Stimulated activated CD8-positive, alpha-beta memory T cell treated with anti-CD3 and anti-CD28 coated beads, Interleukin-12 subunit alpha, Interleukin-12 subunit beta, amount 100 ng/mL, for 1 hour (primary cell): Measurements from ENCODE around the gene ATG9A.

ENCODE experiments used
- DNase-seq: peaks from one replicate; pipeline ENCODE4 v3.0.0-alpha.2; 2020; ENCODE audit warnings: low read depth

Gene ATG9A

DNA sequence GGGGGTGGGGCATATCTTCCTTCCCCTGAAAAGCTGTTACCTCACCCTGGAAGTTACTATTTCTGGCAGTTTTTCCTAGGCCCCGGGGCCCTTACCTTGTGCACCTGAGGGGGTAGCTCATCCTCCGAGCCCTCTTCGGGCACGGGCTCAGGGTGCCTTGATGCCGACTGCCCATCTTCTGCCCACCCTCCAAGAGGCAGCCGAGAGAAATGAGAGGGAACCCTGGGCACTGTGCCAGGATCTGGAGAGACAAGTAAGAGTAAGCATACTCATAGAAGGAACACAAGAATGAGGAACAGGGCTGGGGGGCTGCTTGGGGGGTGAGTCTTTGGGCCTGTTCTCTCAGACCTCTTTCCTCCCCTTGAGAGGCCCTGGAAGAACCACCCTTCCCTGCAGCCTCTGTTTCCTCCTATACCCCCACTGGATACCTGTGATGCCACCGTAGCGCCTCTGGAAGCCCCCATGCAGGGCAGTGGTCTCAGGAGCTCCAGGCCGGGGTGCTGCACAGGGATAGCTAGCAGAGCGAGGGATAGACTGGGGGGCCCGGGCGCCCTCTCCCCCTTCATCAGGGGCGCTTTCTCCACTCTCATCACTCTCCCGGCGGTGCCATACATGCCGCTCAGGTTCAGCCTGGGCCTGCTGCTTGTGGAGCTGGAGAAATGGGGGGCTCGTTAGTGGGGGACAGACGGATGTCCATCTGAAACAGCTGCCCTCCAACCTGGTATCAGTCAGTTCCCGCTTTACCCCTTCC is 8.6 kb downstream of the ATG9A start:
- DNase-seq, result no peak

DNA sequence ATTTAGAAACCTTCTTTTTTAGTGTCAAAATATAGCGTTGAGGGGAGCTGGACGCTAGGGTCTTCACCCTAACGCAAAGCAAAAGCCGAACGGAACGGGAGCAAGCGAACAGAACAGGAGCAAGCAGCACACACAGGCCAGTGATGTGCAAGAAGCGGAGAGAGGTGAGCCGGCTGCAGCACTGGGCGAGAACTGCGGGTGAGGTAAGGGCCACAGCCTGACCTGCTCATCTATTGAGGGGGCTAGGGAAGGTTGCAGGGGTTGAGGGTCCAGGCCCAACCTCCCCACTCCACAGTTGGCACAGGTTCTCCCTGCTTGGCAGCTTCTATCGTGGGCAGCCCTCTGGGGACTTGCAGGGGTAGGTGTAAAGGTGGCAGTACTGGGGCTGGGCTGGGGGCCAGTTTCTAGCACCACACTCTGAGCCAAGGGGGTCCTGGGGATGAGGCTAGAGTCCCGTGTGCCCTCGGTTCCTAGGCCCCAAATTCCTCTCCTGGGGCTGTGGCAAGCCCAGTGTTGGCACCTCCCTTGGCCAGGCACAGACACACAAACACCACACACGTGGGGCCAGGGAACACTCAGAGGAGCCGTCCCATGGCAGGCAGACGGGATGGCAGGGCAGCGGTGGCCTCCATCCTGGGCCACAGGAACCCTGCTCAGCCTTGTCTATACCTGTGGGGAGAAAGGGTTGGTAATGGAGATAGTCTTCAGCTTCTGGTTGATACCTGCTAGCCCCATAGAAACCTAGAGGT is 9.5 kb downstream of the ATG9A start:
- no peak for DNase-seq

DNA sequence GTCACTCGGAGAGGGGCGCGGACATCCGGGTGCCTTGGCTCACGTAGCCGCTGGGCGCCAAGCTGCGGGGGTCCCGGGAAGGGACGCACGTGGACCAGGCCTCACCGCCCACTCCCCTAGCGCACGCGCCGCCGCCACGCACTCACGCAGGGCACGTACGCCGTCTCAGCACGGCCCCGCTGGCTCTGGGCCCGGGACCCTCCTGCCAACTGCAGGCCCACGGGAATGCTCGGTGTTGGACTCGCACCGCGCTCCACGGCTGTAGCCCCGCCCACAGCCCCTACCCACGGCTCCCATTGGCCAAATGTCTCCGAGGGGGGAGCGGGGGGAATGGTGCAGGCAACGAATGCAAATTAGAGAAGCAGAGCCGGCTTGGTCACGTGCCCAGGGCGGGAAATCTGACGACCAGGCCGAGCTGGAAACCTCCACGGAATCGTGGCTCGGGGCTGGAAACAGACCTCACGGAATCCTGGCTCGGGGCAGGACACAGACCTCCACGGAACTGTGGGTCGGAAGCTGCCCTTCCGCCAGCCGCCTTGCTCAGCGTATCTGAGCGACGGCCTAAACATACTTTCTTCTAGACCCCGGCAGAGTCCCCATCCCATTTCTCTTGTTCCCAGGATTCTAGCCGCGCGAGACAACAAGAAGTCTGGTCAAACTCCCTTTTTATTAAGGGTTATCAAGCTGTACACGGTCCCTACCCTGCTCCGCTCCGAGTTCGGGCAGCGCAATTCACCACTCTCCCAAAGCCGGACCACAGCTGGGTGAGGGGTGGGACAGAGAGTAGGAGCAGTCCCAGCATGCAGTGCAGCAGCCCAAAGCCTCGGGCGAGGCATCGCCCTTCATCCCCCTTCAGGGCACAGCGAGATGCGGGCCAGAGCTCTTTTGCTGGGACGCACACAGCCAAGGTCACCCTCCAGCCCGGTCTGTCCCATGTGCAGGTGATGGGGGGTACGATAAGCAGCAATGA is 10.4 kb downstream of the ATG9A start, which contains the start of gene ABCB6:
TSS of gene ABCB6 (minus strand) at position 227 of the 970 bp plus-strand sequence. CDS start 285 bp downstream, outside the sequence.
- DNase-seq, result peak; percentile 73

DNA sequence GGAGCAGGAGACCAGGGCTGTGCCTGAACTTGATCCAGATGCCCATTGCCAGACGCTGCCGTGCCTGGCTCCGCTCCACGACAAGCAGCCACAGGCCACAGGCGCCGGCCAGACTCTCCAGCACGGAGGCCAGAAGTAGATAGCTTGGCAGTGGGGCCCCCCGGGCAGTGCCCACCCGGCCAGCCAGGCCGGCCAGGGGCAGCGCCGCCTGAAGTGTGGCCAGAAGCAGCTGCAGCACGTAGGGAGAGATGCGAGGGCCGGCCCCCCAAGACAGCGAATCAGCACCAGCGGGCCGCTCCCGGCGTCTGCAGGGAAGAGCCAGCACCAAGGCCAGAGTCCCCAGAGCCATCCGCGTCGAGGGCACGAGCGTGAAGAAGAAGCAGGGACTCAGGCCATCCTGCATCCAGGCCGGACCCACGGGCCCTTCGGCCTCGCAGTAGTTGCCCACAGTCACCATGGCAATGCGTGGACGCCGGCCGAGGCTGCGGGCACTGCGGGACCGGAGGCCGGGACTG is 11.2 kb downstream of the ATG9A start:
- no peak for DNase-seq

DNA sequence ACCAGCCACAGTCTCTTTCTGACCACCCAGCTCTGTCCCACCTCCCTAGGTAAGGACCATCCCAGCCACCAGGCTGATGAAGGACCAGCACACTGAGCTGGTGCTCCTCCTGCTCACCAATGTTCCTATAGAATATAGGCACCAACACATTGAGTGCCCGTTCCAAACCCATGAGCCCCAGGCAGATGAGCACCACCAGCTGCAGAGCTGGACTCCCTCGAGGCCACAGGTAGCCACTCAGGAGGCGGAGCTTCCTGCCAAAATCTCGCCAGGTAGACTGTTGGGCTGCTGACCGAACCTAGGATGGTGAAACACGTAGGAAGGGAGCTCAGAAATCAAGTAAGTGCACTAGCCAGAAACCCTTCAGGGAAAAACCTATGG is 12.9 kb downstream of the ATG9A start:
- DNase-seq, result no peak

DNA sequence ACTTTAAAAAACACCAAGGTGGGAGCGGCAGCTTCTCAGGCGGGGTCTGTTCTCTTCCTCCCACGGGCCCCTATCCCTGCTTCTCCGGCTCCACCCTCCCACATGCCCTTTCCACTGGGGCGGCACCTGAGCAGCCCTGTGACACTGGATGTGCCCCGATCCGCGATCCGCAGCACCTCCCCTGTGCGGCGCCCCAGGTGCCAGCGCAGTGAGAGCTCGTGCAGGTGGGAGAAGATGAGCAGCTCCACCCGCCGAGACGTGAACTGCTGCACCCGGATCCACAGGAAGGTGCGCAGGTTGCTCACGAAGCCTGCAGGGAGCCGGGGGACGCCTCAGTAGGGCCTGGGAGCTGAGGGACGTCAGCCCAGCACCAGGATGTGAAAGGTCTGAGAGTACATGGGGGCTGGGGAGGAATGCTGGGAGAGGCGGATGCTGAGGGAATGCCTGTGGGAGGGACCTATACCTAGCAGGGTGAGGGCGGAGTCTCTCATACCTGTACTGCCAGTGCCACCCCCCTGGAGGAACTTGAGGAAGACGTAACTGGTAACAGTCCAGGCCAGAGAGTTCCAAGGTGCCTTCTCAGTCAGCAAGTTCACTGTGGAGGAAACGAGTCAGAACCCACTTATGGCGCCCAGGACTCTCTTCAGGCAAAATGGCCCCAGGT is 13.4 kb downstream of the ATG9A start:
- no peak for DNase-seq

DNA sequence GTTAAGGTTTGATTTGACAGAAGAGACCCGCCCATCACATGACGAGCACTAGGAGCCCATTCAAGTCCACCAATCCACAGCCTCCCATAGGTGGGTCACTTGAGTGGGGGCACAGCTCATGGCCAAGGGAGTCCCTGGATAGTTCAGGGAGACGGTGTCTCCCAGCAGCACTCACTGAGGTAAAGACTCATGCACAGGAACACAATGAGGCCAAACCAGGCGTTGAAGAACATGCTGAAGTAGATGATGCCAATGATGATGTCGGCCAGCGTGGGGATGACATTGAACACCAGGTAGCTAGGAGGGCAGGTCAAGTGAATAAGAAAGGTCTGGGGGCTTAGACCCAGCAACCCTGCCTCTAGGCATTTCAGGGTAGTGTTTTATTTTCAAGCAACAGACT is 14.7 kb downstream of the ATG9A start:
- no peak for DNase-seq

DNA sequence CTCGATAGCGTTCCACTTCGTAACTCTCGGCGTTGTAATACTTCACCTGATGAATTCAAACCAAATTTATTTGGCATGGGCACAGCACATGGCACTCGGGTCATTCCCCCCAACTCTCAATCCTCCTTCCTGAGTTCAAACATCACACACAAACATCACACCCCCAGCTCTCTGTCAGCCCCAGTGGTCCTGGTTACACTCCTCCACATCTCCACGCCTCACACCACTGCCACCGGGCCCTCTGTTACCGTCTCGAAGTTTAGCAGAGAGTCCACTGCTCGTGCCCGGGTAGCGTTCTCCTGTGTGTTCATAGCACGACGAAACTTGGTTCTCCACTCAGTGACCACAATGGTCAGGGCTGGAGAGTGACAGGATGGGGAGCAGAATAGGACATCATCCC is 15.3 kb downstream of the ATG9A start:
- no peak for DNase-seq

DNA sequence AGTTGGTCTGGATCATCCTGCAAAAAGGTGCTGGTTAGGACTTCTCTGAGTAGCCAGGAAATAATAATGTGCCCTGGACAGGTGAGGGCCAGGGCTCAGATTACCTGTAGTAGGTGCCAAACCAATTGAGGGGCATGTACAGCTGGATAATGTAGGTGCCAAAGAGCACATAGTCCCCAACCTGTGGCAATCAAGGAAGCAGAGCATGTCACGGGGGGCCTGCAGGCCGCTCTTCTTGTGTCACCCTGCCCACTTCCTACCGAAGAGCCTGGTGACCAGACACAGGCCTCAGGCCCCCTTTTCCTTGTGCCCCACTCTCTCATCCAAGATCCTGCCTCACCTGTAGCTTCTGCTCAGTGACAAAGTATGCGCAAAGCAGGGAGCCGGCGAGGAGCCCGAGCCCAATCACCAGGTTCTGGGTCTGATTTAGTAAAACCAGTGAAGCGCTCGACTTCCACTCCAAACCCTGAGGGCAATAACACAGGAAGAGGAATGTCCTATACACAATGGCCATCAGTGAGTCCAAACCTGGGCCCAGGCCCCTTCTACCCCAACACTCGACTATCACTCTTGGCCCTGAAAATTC is 15.9 kb downstream of the ATG9A start:
- DNase-seq, result no peak

DNA sequence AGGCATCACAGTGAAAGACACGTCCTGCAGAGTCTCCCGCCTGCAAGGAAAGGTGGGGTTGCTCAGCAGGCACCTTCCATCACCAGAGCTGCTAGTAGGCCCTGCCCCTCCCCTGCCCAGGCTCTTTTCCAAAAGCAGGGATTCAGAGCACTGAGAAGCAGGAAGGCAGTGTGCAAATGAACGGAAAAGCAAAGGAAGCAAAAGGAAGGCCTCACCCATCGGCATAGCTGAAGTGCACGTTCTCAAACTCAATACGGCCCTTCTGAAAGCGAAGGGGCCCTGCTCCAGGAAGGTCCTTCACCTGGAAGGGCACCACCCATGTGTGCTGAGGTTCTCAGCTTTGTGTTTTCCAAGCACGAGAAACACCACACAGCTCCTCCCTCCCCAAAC is 16.4 kb downstream of the ATG9A start:
- DNase-seq, result no peak

DNA sequence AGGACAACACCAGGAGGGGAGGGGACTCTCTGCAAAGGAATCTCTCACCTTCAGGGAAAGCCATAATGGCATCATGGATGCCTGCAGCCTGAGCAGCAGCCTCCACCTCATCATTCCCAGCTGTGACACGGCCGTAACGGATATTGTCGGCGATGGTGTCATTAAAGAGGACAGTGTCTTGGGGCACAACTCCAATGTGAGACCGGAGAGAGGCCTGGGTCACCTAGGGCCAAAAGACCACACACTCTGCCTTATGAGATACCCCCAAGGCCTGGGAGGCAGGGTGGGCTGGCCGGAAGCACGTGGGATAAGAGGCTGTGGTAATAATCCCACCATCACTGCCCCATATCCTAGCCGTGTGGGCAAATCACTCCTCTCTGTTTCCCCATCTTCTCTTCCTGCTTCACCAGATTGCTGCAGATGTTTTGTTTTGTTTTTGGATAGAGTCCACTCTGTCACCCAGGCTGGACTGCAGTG is 18.5 kb downstream of the ATG9A start:
- no peak for DNase-seq

DNA sequence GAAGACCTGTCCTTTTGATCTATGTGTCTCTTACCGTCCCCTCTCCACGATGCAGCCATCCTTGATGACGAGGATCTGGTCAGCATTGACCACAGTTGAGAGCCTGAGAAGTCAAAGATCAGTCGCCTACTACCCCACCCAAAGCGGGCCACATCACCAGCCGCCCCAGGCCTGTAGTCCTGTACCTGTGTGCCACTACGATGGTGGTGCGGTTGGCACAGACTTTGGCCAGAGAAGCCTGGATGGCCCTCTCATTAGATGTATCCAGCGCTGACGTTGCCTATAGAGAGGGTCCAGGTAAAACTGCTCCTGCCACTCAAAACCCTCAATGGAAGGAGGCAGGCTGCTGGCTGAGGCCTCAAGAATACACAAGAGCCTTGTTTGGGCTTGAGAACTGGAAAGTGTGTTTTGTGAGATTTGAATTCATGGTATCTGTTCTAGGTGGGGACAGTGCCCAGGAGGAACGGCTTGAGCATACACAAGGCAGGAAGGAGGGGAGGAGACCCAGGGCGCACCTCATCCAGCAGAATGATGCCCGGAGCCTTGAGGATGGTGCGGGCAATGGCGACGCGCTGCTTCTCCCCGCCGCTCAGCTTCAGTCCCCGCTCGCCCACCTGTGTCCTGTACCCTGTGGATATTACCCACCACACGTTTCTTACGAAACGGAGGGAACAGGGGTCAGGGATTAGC is 19.1 kb downstream of the ATG9A start:
- DNase-seq, result no peak

DNA sequence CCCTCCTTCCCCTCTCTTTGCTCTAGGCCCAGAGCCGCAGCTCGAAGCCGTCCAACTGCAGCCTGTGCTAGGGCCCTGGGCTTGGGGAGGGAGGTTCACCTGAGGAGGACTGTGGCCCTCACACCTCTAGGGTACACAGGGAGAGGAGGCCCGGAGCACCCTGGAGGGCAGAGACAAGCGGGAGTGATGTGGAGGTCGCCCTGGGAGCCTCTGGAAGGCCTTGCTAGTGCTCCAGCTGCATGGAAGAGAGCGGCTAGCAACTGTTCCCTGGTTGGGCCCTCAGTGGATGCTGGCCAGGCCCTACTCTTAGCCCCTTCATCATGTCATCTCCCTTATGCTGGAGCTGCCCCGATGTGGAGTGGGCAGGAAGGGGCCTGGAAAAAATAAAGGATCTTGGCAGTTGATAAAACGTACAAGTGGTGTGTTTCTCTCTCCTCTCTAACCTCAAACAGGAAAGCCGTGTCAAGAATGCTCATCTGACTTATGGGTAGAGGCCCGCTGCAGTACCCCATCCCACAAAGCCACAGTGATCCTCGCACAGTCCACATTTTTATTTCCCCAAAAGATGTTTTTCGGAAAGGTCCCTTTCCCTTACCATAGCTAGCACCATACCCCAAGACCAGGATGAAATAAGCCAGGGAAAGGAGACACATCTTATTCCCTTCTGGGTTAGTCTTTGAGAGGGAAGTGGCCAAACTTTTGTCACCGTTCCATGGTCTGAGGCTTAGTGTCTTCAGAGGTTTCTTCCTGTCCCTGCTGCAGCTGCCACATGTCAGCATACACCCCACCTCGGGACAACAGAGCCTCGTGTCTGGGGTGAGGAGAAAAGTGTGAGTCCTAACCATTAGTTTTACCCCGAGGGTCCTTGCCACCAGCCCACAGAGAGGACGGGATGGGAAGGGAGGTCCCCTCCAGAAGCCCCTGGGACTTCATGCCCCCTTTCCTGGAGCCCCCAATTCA is 19.9 kb downstream of the ATG9A start:
- DNase-seq, result no peak

DNA sequence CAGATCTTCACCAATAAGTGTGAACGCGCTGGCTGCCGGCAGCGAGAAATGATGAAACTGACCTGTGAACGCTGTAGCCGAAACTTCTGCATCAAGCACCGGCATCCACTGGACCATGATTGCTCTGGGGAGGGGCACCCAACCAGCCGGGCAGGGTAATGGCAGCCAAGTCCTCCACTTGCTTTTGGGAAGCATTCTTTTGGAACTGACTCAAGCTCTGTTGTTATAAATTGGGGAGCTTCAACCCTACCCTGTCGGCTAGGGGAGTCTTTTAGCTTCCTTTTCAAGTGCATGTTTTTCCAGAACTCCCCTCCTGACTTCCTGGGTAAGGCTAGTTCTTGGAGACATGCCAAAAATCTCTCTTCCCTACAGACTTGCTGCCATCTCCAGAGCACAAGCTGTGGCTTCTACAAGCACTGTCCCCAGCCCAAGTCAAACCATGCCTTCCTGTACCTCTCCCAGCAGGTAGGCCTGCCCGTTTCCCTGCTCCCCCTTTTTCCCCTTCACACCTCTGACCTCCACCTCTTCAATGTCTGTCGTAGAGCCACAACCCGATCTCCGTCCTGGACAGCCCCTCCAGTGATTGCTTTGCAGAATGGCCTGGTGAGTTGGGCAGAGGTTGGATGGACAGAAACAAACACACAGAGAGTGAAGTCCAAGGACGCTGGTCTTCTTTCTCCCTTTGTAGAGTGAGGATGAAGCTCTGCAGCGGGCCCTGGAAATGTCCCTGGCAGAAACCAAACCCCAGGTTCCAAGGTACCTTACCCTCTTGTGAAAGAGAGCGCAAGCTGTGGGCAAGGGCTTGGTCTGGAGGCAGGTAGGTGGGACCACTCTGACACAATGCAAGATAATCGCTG is 21.3 kb downstream of the ATG9A start:
- no peak for DNase-seq

DNA sequence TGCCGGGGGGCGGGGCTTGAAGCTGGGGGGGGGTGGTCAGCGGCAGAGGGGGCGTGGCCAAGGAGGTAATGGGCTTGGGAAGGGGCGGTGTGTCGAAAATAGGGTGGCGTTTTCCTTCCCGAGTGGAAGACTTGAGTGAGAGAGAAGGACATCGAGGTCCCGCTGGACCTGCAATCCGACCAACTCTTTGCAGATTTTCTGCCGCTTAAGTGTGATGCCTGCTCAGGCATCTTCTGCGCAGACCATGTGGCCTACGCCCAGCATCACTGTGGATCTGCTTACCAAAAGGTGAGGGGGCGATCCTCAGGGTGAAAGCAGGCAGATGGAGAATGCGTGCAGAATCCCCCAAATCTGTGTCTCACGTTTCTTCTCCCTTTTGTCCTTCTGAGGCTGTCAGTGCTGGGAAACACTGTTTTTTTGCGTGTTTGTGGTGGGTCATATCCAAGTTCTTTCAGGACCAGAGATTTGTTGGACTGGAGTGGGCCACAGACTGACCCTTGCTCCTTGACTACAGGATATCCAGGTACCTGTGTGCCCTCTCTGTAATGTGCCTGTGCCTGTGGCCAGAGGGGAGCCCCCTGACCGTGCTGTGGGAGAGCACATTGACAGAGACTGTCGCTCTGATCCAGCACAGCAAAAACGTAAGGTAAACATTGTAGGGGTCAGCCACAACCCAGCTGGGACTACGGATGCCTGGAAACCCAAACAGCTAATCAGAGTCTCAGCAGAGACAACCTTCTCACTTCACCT is 22.1 kb downstream of the ATG9A start:
- DNase-seq, result no peak

DNA sequence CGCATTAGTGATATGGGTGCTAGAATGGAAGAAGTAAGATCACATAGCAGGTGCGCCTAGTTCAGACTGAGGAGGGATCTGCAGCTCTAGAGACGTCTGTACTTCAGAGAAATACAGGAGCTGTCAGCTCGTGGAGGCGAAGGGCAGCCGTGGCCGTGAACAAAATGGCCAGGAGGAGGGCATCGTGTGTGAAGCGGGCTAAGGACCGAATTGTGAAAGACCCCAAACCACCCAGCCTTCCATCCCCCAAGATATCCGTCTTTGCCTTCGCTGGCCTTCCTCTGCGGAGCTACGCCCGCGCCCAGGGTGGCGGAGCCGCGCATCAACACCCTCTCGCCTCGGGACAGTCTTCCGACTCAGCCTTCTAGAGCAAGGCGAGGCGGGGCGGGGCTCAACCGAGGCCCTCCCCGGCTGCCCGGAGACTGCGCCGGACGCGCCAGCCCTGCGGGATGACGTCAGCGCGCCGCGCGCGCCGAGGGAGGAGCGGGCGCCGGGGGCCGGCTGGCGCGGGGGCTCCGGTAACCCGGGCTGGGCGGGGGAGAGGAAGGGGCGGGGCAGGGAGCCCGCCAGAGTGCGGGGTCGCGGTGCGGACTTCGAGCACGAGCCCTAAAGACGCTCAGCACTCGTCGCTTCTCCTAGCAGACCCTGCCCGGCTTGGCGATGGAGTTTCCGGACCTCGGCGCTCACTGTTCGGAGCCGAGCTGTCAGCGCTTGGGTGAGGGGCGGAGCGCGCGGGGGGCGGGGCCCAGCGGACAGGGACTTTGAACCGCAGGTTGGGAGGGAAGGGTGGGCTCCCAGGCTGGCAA is 22.9 kb downstream of the ATG9A start, which contains the start of gene ZFAND2B:
TSS of gene ZFAND2B (plus strand) at position 455 of the 806 bp plus-strand sequence. CDS start at position 661, 206 bp downstream.
- peak; percentile 89 for DNase-seq

DNA sequence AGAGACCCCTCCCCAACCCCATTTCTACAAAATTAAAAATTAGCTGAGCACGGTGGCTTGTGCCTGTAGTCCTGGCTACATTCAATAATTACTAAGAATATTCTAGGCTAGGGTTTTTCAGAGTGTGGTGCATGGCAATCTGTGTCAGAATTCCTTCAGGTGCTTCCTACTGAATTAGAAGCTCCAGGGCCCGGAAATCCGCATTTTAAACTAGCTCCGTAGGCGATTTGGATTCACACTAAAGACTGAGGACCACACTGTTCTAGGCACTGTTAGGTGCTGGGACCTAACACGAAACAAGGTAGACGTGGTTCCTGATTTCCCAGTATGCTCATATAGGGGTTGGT is 23.5 kb downstream of the ATG9A start:
- no peak for DNase-seq
